ENCODE measurements around the gene ERICH2.

Gene ERICH2

GRCh38 chr2:170778900-170779299, 8.7 kb downstream of the ERICH2 start:
- no peak for DNase-seq (ENCODE audit: extremely low read depth, low read depth)
- no peak for TF ChIP-seq CTCF (IDR thresholded peaks at IDR 0.05; ENCODE audit: low read depth, low read length)

DNA sequence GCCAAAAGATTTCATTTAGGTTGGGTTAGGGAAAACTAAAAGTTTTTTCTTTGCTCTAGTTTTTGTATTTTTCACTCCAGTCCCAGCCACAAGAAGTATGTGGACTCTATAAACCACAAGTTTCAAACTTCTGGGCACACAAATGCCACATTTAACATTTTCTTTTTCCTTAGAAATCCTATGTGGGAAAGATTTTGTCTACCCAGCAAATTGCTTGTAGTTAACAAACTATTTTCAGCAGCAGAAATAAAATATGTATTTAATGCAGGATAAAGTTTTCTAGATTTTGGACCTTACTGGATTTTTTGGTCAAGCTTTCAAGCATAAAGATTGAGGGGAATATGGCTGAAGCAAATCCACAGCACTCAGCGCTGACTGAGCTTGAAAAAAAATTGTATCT, 9.1 kb downstream of the ERICH2 start:
- TF ChIP-seq CTCF (IDR thresholded peaks at IDR 0.05; ENCODE audit: low read depth, low read length), result no peak

DNA sequence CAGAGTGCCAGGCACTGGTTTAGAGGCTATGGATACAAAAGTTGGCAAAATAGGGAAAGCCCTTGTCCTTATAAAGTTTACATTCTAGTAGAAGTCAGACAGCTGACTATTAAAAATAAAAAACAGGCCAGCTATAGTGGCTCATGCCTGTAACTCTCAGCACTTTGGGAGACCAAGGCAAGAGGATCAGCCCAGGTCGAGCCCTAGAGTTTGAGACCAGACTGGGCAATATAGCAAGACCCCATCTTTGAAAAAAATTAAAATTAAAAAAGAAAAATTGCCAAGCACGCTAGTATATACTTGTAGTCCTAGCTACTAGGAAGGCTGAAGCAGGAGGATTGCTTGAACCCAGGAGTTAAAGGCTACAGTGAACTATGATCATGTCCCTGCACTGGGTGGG, 12.5 kb downstream of the ERICH2 start:
- no peak for DNase-seq (ENCODE audit: extremely low read depth, low read depth)
- no peak for TF ChIP-seq CTCF (IDR thresholded peaks at IDR 0.05; ENCODE audit: low read depth, low read length)

More for the DNA sequence above, 9.1 kb downstream of the ERICH2 start:
- no peak for DNase-seq (ENCODE audit: extremely low read depth, low read depth)

- no peak for DNase-seq (ENCODE audit: extremely low read depth, low read depth)
Measured at GRCh38 chr2:170783549-170783948, 13.4 kb downstream of the ERICH2 start.

DNA sequence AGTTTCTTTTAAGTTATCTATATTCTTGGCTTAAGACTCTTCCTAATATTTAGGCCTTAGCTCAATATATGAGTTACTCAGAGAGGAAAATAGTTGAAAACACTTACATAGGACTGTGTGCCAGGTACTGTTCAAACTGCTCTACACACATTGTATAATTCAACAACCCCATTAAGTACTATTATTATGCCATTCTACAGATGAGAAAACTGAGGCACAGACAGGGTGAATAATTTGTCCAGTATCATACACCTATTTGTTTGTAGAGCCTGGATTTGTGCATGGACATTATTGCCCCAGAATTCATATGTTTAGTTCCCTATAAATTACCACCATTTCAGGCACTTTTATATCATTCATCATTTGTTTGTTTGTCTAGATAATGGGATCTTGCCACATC, 28.8 kb downstream of the ERICH2 start:
- no peak for DNase-seq (ENCODE audit: extremely low read depth, low read depth)
- no peak for TF ChIP-seq CTCF (IDR thresholded peaks at IDR 0.05; ENCODE audit: low read depth, low read length)

More at GRCh38 chr2:170783549-170783948, 13.4 kb downstream of the ERICH2 start:
- no peak for TF ChIP-seq CTCF (IDR thresholded peaks at IDR 0.05; ENCODE audit: low read depth, low read length)

DNA sequence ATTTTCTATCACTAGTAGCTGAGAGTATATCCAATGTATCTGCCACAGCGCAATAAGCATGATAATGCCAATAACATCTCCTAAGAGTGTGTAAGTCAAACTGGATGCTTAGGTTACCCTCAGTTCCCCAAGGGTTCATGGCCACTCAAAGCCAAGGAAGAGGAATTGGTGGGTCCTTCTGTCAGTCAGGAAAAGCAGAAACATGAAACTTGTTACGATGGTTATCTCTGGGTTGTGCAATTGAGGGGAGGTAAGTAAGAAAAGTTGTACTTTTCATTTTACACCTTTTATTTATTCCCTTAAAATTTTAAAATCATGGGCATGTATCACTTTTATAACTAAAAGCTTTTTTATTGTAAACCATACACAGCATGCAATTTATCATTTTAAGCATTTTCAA, 36.4 kb downstream of the ERICH2 start:
- DNase-seq (ENCODE audit: extremely low read depth, low read depth), result no peak
- TF ChIP-seq CTCF (IDR thresholded peaks at IDR 0.05; ENCODE audit: low read depth, low read length), result no peak

GRCh38 chr2:170812710-170813600, 42.8 kb downstream of the ERICH2 start:
- DNase-seq (ENCODE audit: extremely low read depth, low read depth), result peak; percentile 77
- peak; percentile 57 for TF ChIP-seq CTCF (IDR thresholded peaks at IDR 0.05; ENCODE audit: low read depth, low read length)
